ENCODE measurements around the gene ASB16.

GRCh38 chr17:44170135-44170498 is 387 bp upstream of the ASB16 start:
- TF ChIP-seq MAX (CRISPR knock-in tag; IDR thresholded peaks at IDR 0.05) (no peak), CTCF (IDR thresholded peaks at IDR 0.05) (no peak), ARID4B (CRISPR knock-in tag; IDR thresholded peaks at IDR 0.05; ENCODE audit: borderline replicate concordance) (no peak), SP1 (CRISPR knock-in tag; conservative IDR thresholded peaks at IDR 0.05) (no peak), CREB1 (CRISPR knock-in tag; IDR thresholded peaks at IDR 0.05) (no peak), ZNF423 (CRISPR knock-in tag; IDR thresholded peaks at IDR 0.05) (no peak), NFE2L1 (CRISPR knock-in tag; IDR thresholded peaks at IDR 0.05) (no peak), ZNF232 (CRISPR knock-in tag; IDR thresholded peaks at IDR 0.05) (no peak), TCF7 (CRISPR knock-in tag; IDR thresholded peaks at IDR 0.05; ENCODE audit: low read depth) (no peak), PRDM15 (CRISPR knock-in tag; IDR thresholded peaks at IDR 0.05) (no peak), ESRRA (CRISPR knock-in tag; IDR thresholded peaks at IDR 0.05; ENCODE audit: borderline replicate concordance) (no peak), NR2C2 (CRISPR knock-in tag; IDR thresholded peaks at IDR 0.05) (no peak)
